ENCODE data around the gene RAB11A.

Gene RAB11A

GRCh38 chr15:65903296-65904073 is 34.2 kb downstream of the RAB11A start:
- DNase-seq (ENCODE audit: low read depth, low spot score), result peak; percentile 32
- TF ChIP-seq CTCF (IDR thresholded peaks at IDR 0.05; ENCODE audit: low read depth, low read length), result no peak
- in situ Hi-C loops (cut with HindIII; ENCODE audit: low sequenced_read_pairs), result no loop called here
- no peak overlapping the region for H3K4me3 ChIP-seq (ENCODE audit: low read depth, low read length)

GRCh38 chr15:65904301-65904700 is 35.0 kb downstream of the RAB11A start:
- in situ Hi-C loops (cut with HindIII; ENCODE audit: low sequenced_read_pairs), result no loop called here
- TF ChIP-seq CTCF (IDR thresholded peaks at IDR 0.05; ENCODE audit: low read depth, low read length), result no peak
- DNase-seq (ENCODE audit: low read depth, low spot score), result no peak
- H3K4me3 ChIP-seq (ENCODE audit: low read depth, low read length), result no peak overlapping the region

GRCh38 chr15:65906396-65906795 is 37.1 kb downstream of the RAB11A start:
- H3K4me3 ChIP-seq (ENCODE audit: low read depth, low read length), result no peak overlapping the region
- no peak for TF ChIP-seq CTCF (IDR thresholded peaks at IDR 0.05; ENCODE audit: low read depth, low read length)
- in situ Hi-C loops (cut with HindIII; ENCODE audit: low sequenced_read_pairs), result no loop called here
- DNase-seq (ENCODE audit: low read depth, low spot score), result no peak

GRCh38 chr15:65907661-65908060 is 38.4 kb downstream of the RAB11A start:
- no peak for TF ChIP-seq CTCF (IDR thresholded peaks at IDR 0.05; ENCODE audit: low read depth, low read length)
- no peak overlapping the region for H3K4me3 ChIP-seq (ENCODE audit: low read depth, low read length)
- DNase-seq (ENCODE audit: low read depth, low spot score), result no peak
- in situ Hi-C loops (cut with HindIII; ENCODE audit: low sequenced_read_pairs), result no loop called here

GRCh38 chr15:65908876-65909275 is 39.6 kb downstream of the RAB11A start:
- TF ChIP-seq CTCF (IDR thresholded peaks at IDR 0.05; ENCODE audit: low read depth, low read length), result no peak
- H3K4me3 ChIP-seq (ENCODE audit: low read depth, low read length), result no peak overlapping the region
- in situ Hi-C loops (cut with HindIII; ENCODE audit: low sequenced_read_pairs), result no loop called here
- DNase-seq (ENCODE audit: low read depth, low spot score), result no peak

GRCh38 chr15:65909831-65910230 is 40.5 kb downstream of the RAB11A start:
- H3K4me3 ChIP-seq (ENCODE audit: low read depth, low read length), result no peak overlapping the region
- in situ Hi-C loops (cut with HindIII; ENCODE audit: low sequenced_read_pairs), result no loop called here
- TF ChIP-seq CTCF (IDR thresholded peaks at IDR 0.05; ENCODE audit: low read depth, low read length), result no peak
- no peak for DNase-seq (ENCODE audit: low read depth, low spot score)

Data from astrocyte of the spinal cord (primary cell).